Measurements from ENCODE around the gene CCT5. TPM values are rescaled to one million over a fixed set of nuclear protein-coding genes. Genes with fewer than 3 reads are reported as not detected.

The CCT5 gene
- total RNA-seq, 1 experiment from 2014 or later: 532 TPM

GRCh38 chr5:10262121-10262774 lies 12.2 kb downstream of the CCT5 start:
- Histone ChIP-seq H3K79me2 (ENCODE audit: insufficient read depth, low read length) (no peaks in the 10 kb centered on the region), H3K14ac (ENCODE audit: insufficient read depth, low read length) (no peak overlapping the region), H3K9ac (ENCODE audit: extremely low read depth, insufficient read length, low read length) (no peak overlapping the region), H3T11ph (ENCODE audit: low read length) (no peak overlapping the region), H3K18ac (ENCODE audit: insufficient read length, low read depth, low read length) (no peak overlapping the region), H3K9me3 (ENCODE audit: control insufficient read depth, low read depth, low read length) (no peaks in the 10 kb centered on the region), H4K5ac (ENCODE audit: insufficient read length, low read depth, low read length) (no peak overlapping the region), H2BK20ac (ENCODE audit: low read depth, low read length, poor library complexity, severe bottlenecking) (no peak overlapping the region), H2AFZ (ENCODE audit: low read length) (no peak overlapping the region), H4K91ac (ENCODE audit: insufficient read length, low read depth, low read length) (no peak overlapping the region), H3K4me2 (ENCODE audit: insufficient read depth, insufficient read length, low read length) (no peak overlapping the region), H2BK5ac (ENCODE audit: insufficient read length, low read length) (no peak overlapping the region), H3K56ac (ENCODE audit: insufficient read length, low read depth, low read length) (no peak overlapping the region), H3K27ac (ENCODE audit: insufficient read length, low read depth, low read length) (no peak overlapping the region), H2BK15ac (ENCODE audit: low read depth, low read length) (no peak overlapping the region), H3K23me2 (ENCODE audit: insufficient read length, low read depth, low read length, poor library complexity, severe bottlenecking) (no peaks in the 10 kb centered on the region), H3K4ac (ENCODE audit: low read depth, low read length) (no peak overlapping the region), H4K20me1 (ENCODE audit: control insufficient read depth, insufficient read depth, insufficient read length) (peaks cover 2% of the 10 kb centered on the region), H2BK12ac (ENCODE audit: insufficient read length, low read depth, low read length) (no peak overlapping the region), H3K79me1 (ENCODE audit: insufficient read depth, low read depth, low read length, poor library complexity, severe bottlenecking) (no peaks in the 10 kb centered on the region), H4K8ac (replicated peaks; ENCODE audit: insufficient read length, low read depth, low read length) (no peak overlapping the region), H2AK5ac (ENCODE audit: insufficient read length, low read length) (no peak overlapping the region), H2BK120ac (ENCODE audit: low read depth, low read length, poor library complexity, severe bottlenecking) (no peak overlapping the region), H3K4me1 (ENCODE audit: insufficient read depth, low read length) (no peaks in the 10 kb centered on the region), H3K23ac (ENCODE audit: insufficient read length, low read depth, low read length) (no peak overlapping the region), H3K27me3 (ENCODE audit: insufficient read depth, low read length) (no peaks in the 10 kb centered on the region)
- Mint-ChIP-seq H3K36me3 (ENCODE audit: insufficient read depth in 1 of 3, low read depth in 3 of 3) (peaks cover 54 to 83% (median 74%) of the 10 kb centered on the region in 3 experiments), H3K27me3 (ENCODE audit: low read depth) (no peaks in the 10 kb centered on the region), H3K27ac (peak overlapping the region in 2 of 3 experiments; percentile 6 to 52; a peak in 1 of 7 replicates), H3K4me3 (no peak overlapping the region), H3K4me1 (no peaks in the 10 kb centered on the region), H3K9me3 (no peaks in the 10 kb centered on the region)
- no peak for DNase-seq
- TF ChIP-seq CTCF (conservative IDR thresholded peaks at IDR 0.05): no peak
- WGBS (ENCODE audit: extremely low coverage, insufficient read length, low lambda C conversion rate): no CpG with 5 or more reads among the region's 18 CpGs

Data from H9 (cell line).